A549 (cell line): ENCODE results near the gene F11. TPM values are rescaled to one million over a fixed set of nuclear protein-coding genes. Genes with fewer than 3 reads are reported as not detected.
"Not testable (repeated sequence)": the region's sequence is repeated elsewhere in the genome, so short reads cannot be mapped to it uniquely, and the experiment has no call there.

Experiments used
- ATAC-seq, 2 experiments: fragments of 200-7000 bp in 1 of 2; fragments of >200 bp in 1 of 2; cut with Nextera tagmentation in 1 of 2; cut with Tn5 transposase in 1 of 2; 3 replicates each; pipeline versions ENCODE4 v1.8.0 to v1.9.1; 2018 to 2020; ENCODE audit warnings: mild to moderate bottlenecking in 1 of 2, moderate library complexity in 1 of 2
- CTCF ChIA-PET: fragments of 300-600 bp; sonication (Branson Sonifier 250); formaldehyde crosslinking; extraction: SDS; loops from one replicate; lab custom pipeline; 2021; ENCODE audit warnings: antibody characterized with exemption, inconsistent platforms; lab: Yijun Ruan, JAX
- POLR2A ChIA-PET: fragments of 350-600 bp; formaldehyde crosslinking; extraction: SDS; loops from one replicate; lab custom pipeline; 2021; ENCODE audit warnings: antibody characterized with exemption, inconsistent platforms; lab: Yijun Ruan, JAX
- DNase-seq, 2 experiments: peaks; one replicate each; pipeline versions ENCODE4 v3.0.0 to v3.0.0-alpha.2; 2011 to 2016; ENCODE audit warnings: low read depth in 1 of 2, low spot score in 1 of 2
- FAIRE-seq: peaks from 2 replicates; lab custom pipeline; 2011; peaks lifted over from hg19 to GRCh38; lab: Jason Lieb, UNC
- H3K27ac ChIP-seq, 2 experiments: fragments of >200 bp; sonication (Bioruptor Twin); formaldehyde crosslinking; 3 replicates each; pipeline ENCODE4 v1.5.1; 2016 to 2017
- H3K4me1 ChIP-seq: fragments of >200 bp; sonication (Bioruptor Twin); formaldehyde crosslinking; 3 replicates; pipeline ENCODE4 v1.6.1; 2016
- H3K4me2 ChIP-seq: fragments of >200 bp; sonication (Bioruptor Twin); formaldehyde crosslinking; 3 replicates; pipeline ENCODE4 v1.6.1; 2016
- H3K4me3 ChIP-seq: fragments of >200 bp; sonication (Bioruptor Twin); formaldehyde crosslinking; 3 replicates; pipeline ENCODE4 v1.5.1; 2016
- H3K9me3 ChIP-seq: fragments of >200 bp; sonication (Bioruptor Twin); formaldehyde crosslinking; 3 replicates; pipeline ENCODE4 v1.6.1; 2016
- ATOH8 ChIP-seq: fragments of 250-450 bp; sonication (Bioruptor Pico); IDR thresholded peaks from 2 replicates; pipeline ENCODE4 v1.5.0; 2020; ENCODE audit warnings: low read depth, mild to moderate bottlenecking, moderate library complexity
- CBX8 ChIP-seq: fragments of 200-600 bp; sonication (generic); IDR thresholded peaks from 2 replicates; pipeline ENCODE4 v1.6.1; 2016
- CEBPB ChIP-seq, 2 experiments: fragments of >200 bp in 1 of 2; sonication (Bioruptor Twin) in 1 of 2; formaldehyde crosslinking in 1 of 2; IDR thresholded peaks; 2 replicates each; pipeline ENCODE4 v1.6.1; 2012 to 2016
- ELK1 ChIP-seq: fragments of 150-350 bp; IDR thresholded peaks from 2 replicates; pipeline ENCODE4 v1.6.1; 2014; ENCODE audit warnings: low read depth, mild to moderate bottlenecking, low read length
- ESRRA ChIP-seq: fragments of 150-350 bp; IDR thresholded peaks from 2 replicates; pipeline ENCODE4 v1.6.1; 2014; ENCODE audit warnings: mild to moderate bottlenecking, low read length, borderline replicate concordance
- FOSB ChIP-seq: fragments of 250-450 bp; sonication (Bioruptor Pico); IDR thresholded peaks from 2 replicates; pipeline ENCODE4 v1.5.0; 2020; ENCODE audit warnings: mild to moderate bottlenecking, moderate library complexity
- FOSL2 ChIP-seq, 2 experiments: fragments of 450-650 bp in 1 of 2; fragments of >200 bp in 1 of 2; sonication (Bioruptor Twin) in 1 of 2; formaldehyde crosslinking; IDR thresholded peaks; 2 replicates each; pipeline versions ENCODE4 v1.5.0 to v1.6.1; 2016 to 2020; ENCODE audit warnings: mild to moderate bottlenecking in 1 of 2, moderate library complexity in 1 of 2
- FOXS1 ChIP-seq: fragments of 250-450 bp; sonication (Bioruptor Pico); IDR thresholded peaks from 2 replicates; pipeline ENCODE4 v1.5.0; 2020; ENCODE audit warnings: mild to moderate bottlenecking, moderate library complexity
- HDAC2 ChIP-seq: fragments of 200-600 bp; sonication (generic); IDR thresholded peaks from 2 replicates; pipeline ENCODE4 v1.6.1; 2016
- HEYL ChIP-seq: fragments of 250-450 bp; sonication (Bioruptor Pico); IDR thresholded peaks from 2 replicates; pipeline ENCODE4 v1.8.0; 2021; ENCODE audit warnings: mild to moderate bottlenecking, moderate library complexity
- HOXB13 ChIP-seq: fragments of 250-450 bp; sonication (Bioruptor Pico); IDR thresholded peaks from 2 replicates; pipeline ENCODE4 v1.5.0; 2020; ENCODE audit warnings: low read depth, mild to moderate bottlenecking, moderate library complexity
- HOXB5 ChIP-seq: fragments of 250-450 bp; sonication (Bioruptor Pico); IDR thresholded peaks from 2 replicates; pipeline ENCODE4 v1.5.0; 2020; ENCODE audit warnings: mild to moderate bottlenecking, moderate library complexity
- MAFK ChIP-seq: fragments of 450-650 bp; IDR thresholded peaks from 2 replicates; pipeline ENCODE4 v1.6.1; 2014; ENCODE audit not compliant: partially characterized antibody
- MAZ ChIP-seq: fragments of 150-350 bp; IDR thresholded peaks from 2 replicates; pipeline ENCODE4 v1.6.1; 2014; ENCODE audit warnings: antibody characterized with exemption, low read depth, low read length, borderline replicate concordance
- NFE2L2 ChIP-seq: fragments of 150-350 bp; conservative IDR thresholded peaks from 2 replicates; pipeline ENCODE4 v1.6.1; 2014; ENCODE audit warnings: low read length
- PBX3 ChIP-seq: IDR thresholded peaks from 2 replicates; pipeline ENCODE4 v1.6.1; 2012
- POLR2A ChIP-seq: IDR thresholded peaks from 2 replicates; pipeline ENCODE4 v1.6.1; 2012; ENCODE audit warnings: mild to moderate bottlenecking, low read length
- RARB ChIP-seq: fragments of 250-450 bp; sonication (Bioruptor Pico); IDR thresholded peaks from 2 replicates; pipeline ENCODE4 v1.8.0; 2021; ENCODE audit warnings: mild to moderate bottlenecking, moderate library complexity
- RCOR1 ChIP-seq: fragments of 150-350 bp; IDR thresholded peaks from 2 replicates; pipeline ENCODE4 v1.6.1; 2014; ENCODE audit warnings: antibody characterized with exemption, low read length, low read depth
- RFX5 ChIP-seq: fragments of 450-650 bp; IDR thresholded peaks from 2 replicates; pipeline ENCODE4 v1.7.1; 2014; ENCODE audit warnings: antibody characterized with exemption, mild to moderate bottlenecking, moderate library complexity
- RNF2 ChIP-seq: fragments of 200-600 bp; sonication (generic); IDR thresholded peaks from 2 replicates; pipeline ENCODE4 v1.6.1; 2016; ENCODE audit warnings: low read depth, mild to moderate bottlenecking, antibody characterized with exemption, moderate library complexity, borderline replicate concordance
- SMC3 ChIP-seq: fragments of >200 bp; sonication (Bioruptor Twin); formaldehyde crosslinking; IDR thresholded peaks from 3 replicates; pipeline ENCODE4 v1.6.1; 2018; ENCODE audit warnings: inconsistent platforms
- TFCP2L1 ChIP-seq: fragments of 250-450 bp; sonication (Bioruptor Pico); IDR thresholded peaks from 2 replicates; pipeline ENCODE4 v1.5.0; 2021; ENCODE audit warnings: mild to moderate bottlenecking
- ZC3H11A ChIP-seq: fragments of 450-650 bp; IDR thresholded peaks from 2 replicates; pipeline ENCODE4 v1.6.1; 2014; ENCODE audit warnings: antibody characterized with exemption, mild to moderate bottlenecking
- ZSCAN20 ChIP-seq: fragments of 250-450 bp; sonication (Bioruptor Pico); IDR thresholded peaks from 2 replicates; pipeline ENCODE4 v1.8.0; 2022; ENCODE audit warnings: mild to moderate bottlenecking, moderate library complexity
- WGBS: methylation state at CpG from one replicate; pipeline ENCODE4 v1.1.6; 2017; ENCODE audit errors: missing lambda C conversion rate; 5-methylcytosine and 5-hydroxymethylcytosine counted together
- polyA plus RNA-seq, 4 experiments: library from polyadenylated mRNA; depleted of rRNA in 3 of 4; stranded (reverse); fragments of >200 nt; fragmentation: RNase III in 1 of 4; extraction: RNeasy Plus Mini Kit Qiagen cat#74134 plus additional on column Dnase treatment in 1 of 4; gene quantifications; 2 replicates in 3 of 4; 3 replicates in 1 of 4; pipeline ENCODE4 v1.2.3, GENCODE V29; 2011 to 2017
- TF ChIP-seq, protein P1 (sequence below): fragments of >200 bp; sonication (Bioruptor Twin); formaldehyde crosslinking; IDR thresholded peaks from 2 replicates; pipeline ENCODE4 v1.6.1; 2016

F11 gene
- polyA plus RNA-seq, 2 of the 4 experiments (the other 2 are of a cell fraction): not detected

GRCh38 chr4:186304866-186305505 lies 39.0 kb downstream of the F11 start (continued):
- no peak for TF ChIP-seq ELK1

DNA sequence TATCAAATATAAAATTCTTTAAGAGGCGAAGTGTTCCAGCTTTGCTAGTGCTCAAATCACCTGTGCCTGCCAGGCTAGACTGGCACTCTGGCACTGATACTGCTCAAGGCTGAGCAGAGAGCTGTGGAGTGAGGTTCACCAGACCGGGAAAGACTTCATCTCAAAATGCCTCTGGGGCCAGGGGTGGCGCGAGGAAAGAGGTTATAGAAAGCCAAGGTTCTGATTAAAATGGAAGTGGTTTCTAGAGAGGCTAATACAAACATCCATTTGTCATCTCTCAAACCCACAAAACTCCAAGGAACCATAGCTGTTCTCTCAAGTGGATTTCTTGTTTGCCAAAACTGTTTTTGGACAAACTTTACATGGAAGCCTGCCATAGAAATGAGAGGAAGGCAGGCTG lies 41.5 kb downstream of the F11 start:
- no peak overlapping the region for H3K4me3 ChIP-seq

DNA sequence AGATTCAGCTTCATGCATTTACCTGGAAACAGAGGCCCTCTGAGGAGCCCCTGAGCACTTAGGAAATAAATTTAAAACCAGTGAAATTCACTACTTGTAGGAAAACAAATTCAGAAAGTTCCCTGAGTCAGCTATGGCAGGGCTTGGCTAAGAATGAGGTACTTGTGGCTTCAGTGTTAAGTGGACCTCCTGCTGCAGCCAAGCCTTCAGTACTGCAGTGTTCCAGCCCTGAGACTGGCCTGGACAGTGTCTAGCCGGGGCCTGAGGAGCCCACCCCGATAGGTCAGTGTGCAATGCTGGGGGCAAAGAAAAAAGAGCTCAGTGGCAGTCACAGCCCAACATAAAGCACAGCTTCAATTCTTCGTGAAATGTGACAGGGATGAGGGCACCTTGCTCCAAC lies 41.9 kb downstream of the F11 start:
- no peak overlapping the region for H3K27ac ChIP-seq
- no peak overlapping the region for H3K4me2 ChIP-seq
- no peak for FAIRE-seq
- TF ChIP-seq RCOR1 (no peak), RFX5 (no peak), TFCP2L1 (CRISPR knock-in tag) (no peak), RNF2 (no peak), ZSCAN20 (no peak)
- DNase-seq: no peak
- H3K4me3 ChIP-seq: no peak overlapping the region
- ATAC-seq: no peak
- WGBS: 16% methylated on average over 3 of the region's 3 CpGs
- POLR2A ChIA-PET: no interaction called here
- CTCF ChIA-PET: interaction anchor here (0.7 to 4.8 kb wide), 2 partner anchors 10 to 12 kb away, joined by 3 to 17 read pairs; no protein-coding TSS in a partner anchor
- H3K4me1 ChIP-seq: no peaks in the 10 kb centered on the region
- H3K9me3 ChIP-seq: no peaks in the 10 kb centered on the region

More for the DNA sequence above, 41.5 kb downstream of the F11 start:
- Histone ChIP-seq H3K4me1 (no peaks in the 10 kb centered on the region), H3K27ac (no peak overlapping the region), H3K4me2 (no peak overlapping the region), H3K9me3 (no peaks in the 10 kb centered on the region)
- ChIA-PET CTCF (interaction anchor here (0.7 to 4.8 kb wide), 2 partner anchors 10 to 12 kb away, joined by 3 to 17 read pairs; no protein-coding TSS in a partner anchor), POLR2A (no interaction called here)
- DNase-seq (no peak), FAIRE-seq (no peak), ATAC-seq (no peak)
- WGBS: 75% methylated on average over 4 of the region's 4 CpGs
- no peak for TF ChIP-seq HDAC2
- no peak for TF ChIP-seq MAZ
- no peak for TF ChIP-seq PBX3
- TF ChIP-seq FOSB (CRISPR knock-in tag): no peak
- no peak for TF ChIP-seq SMC3
- TF ChIP-seq FOSL2 (IDR thresholded peaks at IDR 0.05): no peak
- TF ChIP-seq FOSL2 (CRISPR knock-in tag; IDR thresholded peaks at IDR 0.05): no peak
- TF ChIP-seq, protein P1, sequence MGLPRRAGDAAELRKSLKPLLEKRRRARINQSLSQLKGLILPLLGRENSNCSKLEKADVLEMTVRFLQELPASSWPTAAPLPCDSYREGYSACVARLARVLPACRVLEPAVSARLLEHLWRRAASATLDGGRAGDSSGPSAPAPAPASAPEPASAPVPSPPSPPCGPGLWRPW: no peak
- no peak for TF ChIP-seq RCOR1
- TF ChIP-seq ESRRA: no peak
- TF ChIP-seq NFE2L2: no peak
- TF ChIP-seq MAFK: no peak
- TF ChIP-seq CEBPB (IDR thresholded peaks at IDR 0.05): no peak
- no peak for TF ChIP-seq HOXB5 (CRISPR knock-in tag)

- TF ChIP-seq CBX8 (no peak), ZC3H11A (no peak), TFCP2L1 (CRISPR knock-in tag) (no peak), FOXS1 (no peak), HEYL (no peak), NFE2L2 (no peak), HOXB13 (CRISPR knock-in tag) (no peak), POLR2A (no peak), ATOH8 (CRISPR knock-in tag) (no peak), RARB (CRISPR knock-in tag) (no peak), RNF2 (no peak)
- no peak for ATAC-seq
- H3K4me3 ChIP-seq: no peak overlapping the region
- POLR2A ChIA-PET: no interaction called here
- no peak overlapping the region for H3K4me2 ChIP-seq
- H3K4me1 ChIP-seq: no peaks in the 10 kb centered on the region
- no peak for FAIRE-seq
- CTCF ChIA-PET: no interaction called here
- 31% methylated on average over 6 of the region's 6 CpGs for WGBS
- no peaks in the 10 kb centered on the region for H3K9me3 ChIP-seq
- DNase-seq: no peak
- H3K27ac ChIP-seq: no peak overlapping the region
Measured at GRCh38 chr4:186318481-186318880, 52.5 kb downstream of the F11 start.

DNA sequence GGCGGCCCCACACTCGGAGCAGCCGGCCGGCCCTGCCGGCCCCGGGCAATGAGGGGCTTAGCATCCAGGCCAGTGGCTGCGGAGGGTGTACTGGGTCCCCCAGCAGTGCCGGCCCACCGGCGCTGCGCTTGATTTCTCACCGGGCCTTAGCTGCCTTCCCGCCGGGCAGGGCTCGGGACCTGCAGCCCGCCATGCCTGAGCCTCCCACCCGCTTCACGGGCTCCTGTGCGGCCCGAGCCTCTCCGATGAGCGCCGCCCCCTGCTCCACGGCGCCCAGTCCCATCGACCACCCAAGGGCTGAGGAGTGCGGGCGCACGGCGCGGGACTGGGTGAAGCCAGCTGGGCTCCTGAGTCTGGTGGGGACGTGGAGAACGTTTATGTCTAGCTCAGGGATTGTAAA lies 58.7 kb downstream of the F11 start:
- ATAC-seq, CTCF ChIA-PET, POLR2A ChIA-PET, H3K27ac ChIP-seq, FAIRE-seq, DNase-seq, H3K4me2 ChIP-seq, H3K4me1 ChIP-seq, H3K9me3 ChIP-seq, H3K4me3 ChIP-seq: not testable (repeated sequence)
- WGBS: 75% methylated on average over 18 of the region's 33 CpGs
